IMR-90 (cell line): Measurements from ENCODE around the gene BFAR. TPM values are rescaled to one million over a fixed set of nuclear protein-coding genes. Genes with fewer than 3 reads are reported as not detected.

ENCODE experiments used
- ATAC-seq: fragments of 200-7000 bp; cut with Tn5 transposase; 2 replicates; pipeline ENCODE4 v1.9.1; 2020; ENCODE audit warnings: low read depth, mild to moderate bottlenecking, moderate library complexity
- BruUV-seq: library from RNA; stranded (reverse); fragments of 400-500 nt; replicated peaks from 2 replicates; lab custom pipeline; 2021; lab: Mats Ljungman, UMichigan
- CTCF ChIA-PET: fragments of 300-600 bp; formaldehyde crosslinking; extraction: SDS; loops from one replicate; lab custom pipeline; 2021; ENCODE audit warnings: antibody characterized with exemption; lab: Yijun Ruan, JAX
- POLR2A ChIA-PET: fragments of 300-600 bp; sonication (Branson Sonifier 250); formaldehyde crosslinking; loops from one replicate; lab custom pipeline; 2022; ENCODE audit warnings: antibody characterized with exemption; ENCODE audit not compliant: unreplicated experiment; lab: Charles Lee
- DNase-seq: peaks from one replicate; pipeline ENCODE4 v3.0.0; 2013
- H2AFZ ChIP-seq: replicated peaks from 2 replicates; pipeline ENCODE3; 2013; ENCODE audit warnings: low read length, mild to moderate bottlenecking; ENCODE audit not compliant: poor library complexity
- H2AK5ac ChIP-seq: 2 replicates; pipeline ENCODE4 v1.6.1; 2013; ENCODE audit warnings: low read depth, low read length, inconsistent platforms
- H2AK9ac ChIP-seq: replicated peaks from 2 replicates; pipeline ENCODE3; 2013; ENCODE audit warnings: mild to moderate bottlenecking, low read depth, low read length, moderate library complexity; ENCODE audit not compliant: poor library complexity
- H2BK120ac ChIP-seq: 2 replicates; pipeline ENCODE4 v1.6.1; 2013; ENCODE audit warnings: low read depth, low read length, inconsistent platforms
- H2BK15ac ChIP-seq: 3 replicates; pipeline ENCODE4 v1.6.1; 2013; ENCODE audit warnings: low read depth, low read length, inconsistent platforms
- H2BK20ac ChIP-seq: 2 replicates; pipeline ENCODE4 v1.6.1; 2013; ENCODE audit warnings: low read depth, mild to moderate bottlenecking, inconsistent platforms, low read length, moderate library complexity
- H2BK5ac ChIP-seq: 2 replicates; pipeline ENCODE4 v1.6.1; 2013; ENCODE audit warnings: mild to moderate bottlenecking, low read depth, low read length, inconsistent platforms; ENCODE audit not compliant: poor library complexity, severe bottlenecking
- H3K14ac ChIP-seq: replicated peaks from 2 replicates; pipeline ENCODE4 v1.6.1; 2013; ENCODE audit warnings: low read depth, low read length, inconsistent platforms
- H3K18ac ChIP-seq: 2 replicates; pipeline ENCODE4 v1.6.1; 2013; ENCODE audit warnings: low read depth, low read length, control low read depth
- H3K23ac ChIP-seq: 2 replicates; pipeline ENCODE4 v1.6.1; 2013; ENCODE audit warnings: low read depth, low read length, inconsistent platforms
- H3K27ac ChIP-seq: 2 replicates; pipeline ENCODE4 v1.5.1; 2013; ENCODE audit warnings: mild to moderate bottlenecking, control low read depth, low read length; ENCODE audit not compliant: insufficient read depth
- H3K27me3 ChIP-seq: 2 replicates; pipeline ENCODE4 v1.6.1; 2013; ENCODE audit warnings: low read length; ENCODE audit not compliant: control insufficient read depth, insufficient read depth
- H3K36me3 ChIP-seq: 2 replicates; pipeline ENCODE4 v1.6.1; 2013; ENCODE audit warnings: low read length, mixed read lengths; ENCODE audit not compliant: control insufficient read depth, insufficient read depth
- H3K4ac ChIP-seq: 2 replicates; pipeline ENCODE4 v1.6.1; 2013; ENCODE audit warnings: low read depth, low read length, inconsistent platforms
- H3K4me1 ChIP-seq: 2 replicates; pipeline ENCODE4 v1.6.1; 2013; ENCODE audit warnings: low read length, mixed read lengths; ENCODE audit not compliant: control insufficient read depth, insufficient read depth
- H3K4me2 ChIP-seq: 2 replicates; pipeline ENCODE4 v1.6.1; 2013; ENCODE audit warnings: low read depth, mild to moderate bottlenecking, control low read depth, low read length, moderate library complexity
- H3K4me3 ChIP-seq: 2 replicates; pipeline ENCODE4 v1.5.1; 2013; ENCODE audit warnings: low read depth, mild to moderate bottlenecking, control low read depth, low read length, moderate library complexity; ENCODE audit not compliant: insufficient read depth
- H3K56ac ChIP-seq: 2 replicates; pipeline ENCODE4 v1.6.1; 2013; ENCODE audit warnings: low read length, inconsistent platforms; ENCODE audit not compliant: insufficient read depth; ENCODE audit errors: extremely low read depth
- H3K79me1 ChIP-seq, 2 experiments: 2 replicates each; pipeline ENCODE4 v1.6.1; 2013; ENCODE audit warnings: low read length in 2 of 2, inconsistent platforms in 1 of 2, low read depth in 1 of 2
- H3K9ac ChIP-seq: 2 replicates; pipeline ENCODE4 v1.6.1; 2013; ENCODE audit warnings: low read depth, low read length, control low read depth
- H3K9me1 ChIP-seq: 2 replicates; pipeline ENCODE4 v1.6.1; 2013; ENCODE audit warnings: low read length, inconsistent platforms; ENCODE audit not compliant: insufficient read depth
- H3K9me3 ChIP-seq: 2 replicates; pipeline ENCODE4 v1.6.1; 2013; ENCODE audit warnings: low read length; ENCODE audit not compliant: control insufficient read depth, insufficient read depth
- H4K20me1 ChIP-seq: 2 replicates; pipeline ENCODE4 v1.6.1; 2013; ENCODE audit warnings: low read length, inconsistent platforms; ENCODE audit not compliant: insufficient read depth
- H4K5ac ChIP-seq: 2 replicates; pipeline ENCODE4 v1.6.1; 2013; ENCODE audit warnings: mild to moderate bottlenecking, low read depth, low read length, control low read depth
- H4K8ac ChIP-seq, 2 experiments: 2 replicates each; pipeline ENCODE4 v1.6.1; 2013; ENCODE audit warnings: low read depth in 2 of 2, low read length in 2 of 2, control low read depth in 1 of 2, inconsistent platforms in 1 of 2
- H4K91ac ChIP-seq: 2 replicates; pipeline ENCODE4 v1.6.1; 2013; ENCODE audit warnings: low read depth, low read length, inconsistent platforms; ENCODE audit not compliant: insufficient read depth
- CTCF ChIP-seq: conservative IDR thresholded peaks from 2 replicates; pipeline ENCODE4 v1.5.1; 2012; ENCODE audit warnings: mild to moderate bottlenecking, low read depth, low read length, improper control_type of control experiment
- FOS ChIP-seq: fragments of 150-350 bp; IDR thresholded peaks from 2 replicates; pipeline ENCODE4 v1.6.1; 2016; ENCODE audit warnings: low read depth, low read length
- POLR2A ChIP-seq: IDR thresholded peaks from 2 replicates; pipeline ENCODE4 v1.6.1; 2012; ENCODE audit warnings: mild to moderate bottlenecking, low read depth, low read length
- RAD21 ChIP-seq: IDR thresholded peaks from 2 replicates; pipeline ENCODE4 v1.6.1; 2012; ENCODE audit warnings: low read length, improper control_type of control experiment
- RFX5 ChIP-seq: IDR thresholded peaks from 2 replicates; pipeline ENCODE4 v1.8.0; 2012; ENCODE audit warnings: low read depth, mild to moderate bottlenecking, low read length, moderate library complexity
- SMC3 ChIP-seq: fragments of 150-350 bp; IDR thresholded peaks from 2 replicates; pipeline ENCODE4 v1.6.1; 2016; ENCODE audit warnings: low read depth, mild to moderate bottlenecking, antibody characterized with exemption, low read length, moderate library complexity
- WGBS, 2 experiments: methylation state at CpG; one replicate each; pipeline versions ENCODE4 v1.1.5 to v1.1.7; 2013; ENCODE audit warnings: missing lambda C conversion rate in 2 of 2; ENCODE audit not compliant: insufficient read length in 1 of 2; ENCODE audit errors: extremely low coverage in 2 of 2; 5-methylcytosine and 5-hydroxymethylcytosine counted together
- dilution Hi-C: fragments of 300-500 bp; cut with HindIII; formaldehyde crosslinking; loops from one replicate; pipeline ENCODE4 v1.14.3; 2018; ENCODE audit warnings: low sequenced_read_pairs; ENCODE audit not compliant: unreplicated experiment
- in situ Hi-C: fragments of 300-500 bp; cut with MboI; formaldehyde crosslinking; loops from 3 replicates; pipeline ENCODE4 v1.14.3; 2019; ENCODE audit warnings: low sequenced_read_pairs, inconsistent platforms, mixed read lengths
- intact Hi-C: fragments of 100-400 bp; cut with micrococcal nuclease; formaldehyde crosslinking; loops from 2 replicates; pipeline ENCODE4 v1.10.0; 2022
- polyA plus RNA-seq, 3 experiments: library from polyadenylated mRNA; depleted of rRNA; stranded (reverse); fragments of >200 nt; gene quantifications; 2 replicates each; pipeline ENCODE4 v1.2.3, GENCODE V29; 2012; ENCODE audit warnings: low replicate concordance in 1 of 3
- total RNA-seq: library from RNA; depleted of rRNA; stranded (reverse); fragments of >200 nt; gene quantifications from 2 replicates; pipeline ENCODE4 v1.2.3, GENCODE V29; 2012

Gene BFAR
- total and polyA plus RNA-seq, 2 of the 4 experiments (the other 2 are of a cell fraction) = 46.6 to 56.5 TPM

DNA sequence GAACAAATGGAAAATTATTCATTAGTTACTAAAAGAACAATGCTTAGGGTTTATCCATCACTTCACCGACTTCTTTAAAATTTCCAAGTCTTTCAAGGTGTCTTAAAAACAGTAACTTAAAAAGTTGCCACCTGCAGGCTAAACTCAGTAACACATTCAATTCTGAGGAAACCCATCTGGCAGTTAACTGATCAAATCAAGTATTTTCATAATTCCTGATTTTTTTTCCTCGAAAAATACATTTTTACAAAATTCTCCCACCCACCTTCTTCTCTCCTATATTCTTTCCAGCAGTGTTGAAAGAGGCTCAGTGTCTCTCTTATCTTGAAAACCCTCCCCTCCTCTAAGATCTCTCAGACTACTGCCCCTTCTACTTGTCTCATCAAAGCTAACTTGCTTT lies 32.6 kb upstream of the BFAR start:
- no peaks in the 10 kb centered on the region for H3K27me3 ChIP-seq
- H4K20me1 ChIP-seq = no peaks in the 10 kb centered on the region
- ChIA-PET POLR2A (no interaction called here), CTCF (interaction anchor here (0.7 kb wide), 1 partner anchor 13 kb away, joined by 3 read pairs; no protein-coding TSS in a partner anchor)
- no peak overlapping the region for H3K9ac ChIP-seq
- H3K18ac ChIP-seq = no peak overlapping the region
- H3K14ac ChIP-seq = no peak overlapping the region
- no peak overlapping the region for H3K4me2 ChIP-seq
- H3K9me1 ChIP-seq = peaks cover 6% of the 10 kb centered on the region; the same call in 1 of the 2 replicates
- H3K4me1 ChIP-seq = no peaks in the 10 kb centered on the region
- H2BK120ac ChIP-seq = no peak overlapping the region
- H2AK9ac ChIP-seq = no peak overlapping the region
- H4K8ac ChIP-seq = no peak overlapping the region
- no peaks in the 10 kb centered on the region; a peak in 1 of 4 replicates for H3K79me1 ChIP-seq
- H4K91ac ChIP-seq = no peak overlapping the region
- no peak overlapping the region for H4K5ac ChIP-seq
- H3K4ac ChIP-seq = no peak overlapping the region
- H2AFZ ChIP-seq = no peak overlapping the region
- ATAC-seq = no peak
- TF ChIP-seq POLR2A = no peak
- TF ChIP-seq CTCF = peak; percentile 44
- TF ChIP-seq RAD21 = peak; percentile 36
- TF ChIP-seq RFX5 = no peak
- TF ChIP-seq SMC3 = peak; percentile 53
- no peak for TF ChIP-seq FOS
- no peak overlapping the region for H3K27ac ChIP-seq
- in situ Hi-C loops (no loop called here), intact Hi-C loops (loop anchor here (2.0 to 5.0 kb wide), 2 partner anchors 297 to 353 kb away; no protein-coding TSS in a partner anchor), dilution Hi-C loops (no loop called here)
- H2BK5ac ChIP-seq = no peak overlapping the region
- no peak overlapping the region for H2BK20ac ChIP-seq
- H3K9me3 ChIP-seq = no peaks in the 10 kb centered on the region
- WGBS, 2 experiments = 67 to 100% methylated on average over 1 of the region's 2 CpGs
- no peak overlapping the region for H2BK15ac ChIP-seq
- no TSS peak for BruUV-seq
- H3K4me3 ChIP-seq = no peak overlapping the region
- no peak overlapping the region for H2AK5ac ChIP-seq
- H3K36me3 ChIP-seq = peaks cover 46% of the 10 kb centered on the region
- no peak overlapping the region for H3K23ac ChIP-seq
- H3K56ac ChIP-seq = no peak overlapping the region
- DNase-seq = peak; percentile 41
